IMR-90 (cell line): Measurements from ENCODE around the gene KCNH4. TPM values are rescaled to one million over a fixed set of nuclear protein-coding genes. Genes with fewer than 3 reads are reported as not detected.

Experiments used
- ATAC-seq: fragments of 200-7000 bp; cut with Tn5 transposase; 2 replicates; pipeline ENCODE4 v1.9.1; 2020; ENCODE audit warnings: low read depth, mild to moderate bottlenecking, moderate library complexity
- BruUV-seq: library from RNA; stranded (reverse); fragments of 400-500 nt; replicated peaks from 2 replicates; lab custom pipeline; 2021; lab: Mats Ljungman, UMichigan
- CTCF ChIA-PET: fragments of 300-600 bp; formaldehyde crosslinking; extraction: SDS; loops from one replicate; lab custom pipeline; 2021; ENCODE audit warnings: antibody characterized with exemption; lab: Yijun Ruan, JAX
- POLR2A ChIA-PET: fragments of 300-600 bp; sonication (Branson Sonifier 250); formaldehyde crosslinking; loops from one replicate; lab custom pipeline; 2022; ENCODE audit warnings: antibody characterized with exemption; ENCODE audit not compliant: unreplicated experiment; lab: Charles Lee
- DNase-seq: peaks from one replicate; pipeline ENCODE4 v3.0.0; 2013
- H2AFZ ChIP-seq: replicated peaks from 2 replicates; pipeline ENCODE3; 2013; ENCODE audit warnings: low read length, mild to moderate bottlenecking; ENCODE audit not compliant: poor library complexity
- H2AK5ac ChIP-seq: 2 replicates; pipeline ENCODE4 v1.6.1; 2013; ENCODE audit warnings: low read depth, low read length, inconsistent platforms
- H2AK9ac ChIP-seq: replicated peaks from 2 replicates; pipeline ENCODE3; 2013; ENCODE audit warnings: mild to moderate bottlenecking, low read depth, low read length, moderate library complexity; ENCODE audit not compliant: poor library complexity
- H2BK120ac ChIP-seq: 2 replicates; pipeline ENCODE4 v1.6.1; 2013; ENCODE audit warnings: low read depth, low read length, inconsistent platforms
- H2BK15ac ChIP-seq: 3 replicates; pipeline ENCODE4 v1.6.1; 2013; ENCODE audit warnings: low read depth, low read length, inconsistent platforms
- H2BK20ac ChIP-seq: 2 replicates; pipeline ENCODE4 v1.6.1; 2013; ENCODE audit warnings: low read depth, mild to moderate bottlenecking, inconsistent platforms, low read length, moderate library complexity
- H2BK5ac ChIP-seq: 2 replicates; pipeline ENCODE4 v1.6.1; 2013; ENCODE audit warnings: mild to moderate bottlenecking, low read depth, low read length, inconsistent platforms; ENCODE audit not compliant: poor library complexity, severe bottlenecking
- H3K14ac ChIP-seq: replicated peaks from 2 replicates; pipeline ENCODE4 v1.6.1; 2013; ENCODE audit warnings: low read depth, low read length, inconsistent platforms
- H3K18ac ChIP-seq: 2 replicates; pipeline ENCODE4 v1.6.1; 2013; ENCODE audit warnings: low read depth, low read length, control low read depth
- H3K23ac ChIP-seq: 2 replicates; pipeline ENCODE4 v1.6.1; 2013; ENCODE audit warnings: low read depth, low read length, inconsistent platforms
- H3K27ac ChIP-seq: 2 replicates; pipeline ENCODE4 v1.5.1; 2013; ENCODE audit warnings: mild to moderate bottlenecking, control low read depth, low read length; ENCODE audit not compliant: insufficient read depth
- H3K27me3 ChIP-seq: 2 replicates; pipeline ENCODE4 v1.6.1; 2013; ENCODE audit warnings: low read length; ENCODE audit not compliant: control insufficient read depth, insufficient read depth
- H3K36me3 ChIP-seq: 2 replicates; pipeline ENCODE4 v1.6.1; 2013; ENCODE audit warnings: low read length, mixed read lengths; ENCODE audit not compliant: control insufficient read depth, insufficient read depth
- H3K4ac ChIP-seq: 2 replicates; pipeline ENCODE4 v1.6.1; 2013; ENCODE audit warnings: low read depth, low read length, inconsistent platforms
- H3K4me1 ChIP-seq: 2 replicates; pipeline ENCODE4 v1.6.1; 2013; ENCODE audit warnings: low read length, mixed read lengths; ENCODE audit not compliant: control insufficient read depth, insufficient read depth
- H3K4me2 ChIP-seq: 2 replicates; pipeline ENCODE4 v1.6.1; 2013; ENCODE audit warnings: low read depth, mild to moderate bottlenecking, control low read depth, low read length, moderate library complexity
- H3K4me3 ChIP-seq: 2 replicates; pipeline ENCODE4 v1.5.1; 2013; ENCODE audit warnings: low read depth, mild to moderate bottlenecking, control low read depth, low read length, moderate library complexity; ENCODE audit not compliant: insufficient read depth
- H3K56ac ChIP-seq: 2 replicates; pipeline ENCODE4 v1.6.1; 2013; ENCODE audit warnings: low read length, inconsistent platforms; ENCODE audit not compliant: insufficient read depth; ENCODE audit errors: extremely low read depth
- H3K79me1 ChIP-seq, 2 experiments: 2 replicates each; pipeline ENCODE4 v1.6.1; 2013; ENCODE audit warnings: low read length in 2 of 2, inconsistent platforms in 1 of 2, low read depth in 1 of 2
- H3K9ac ChIP-seq: 2 replicates; pipeline ENCODE4 v1.6.1; 2013; ENCODE audit warnings: low read depth, low read length, control low read depth
- H3K9me1 ChIP-seq: 2 replicates; pipeline ENCODE4 v1.6.1; 2013; ENCODE audit warnings: low read length, inconsistent platforms; ENCODE audit not compliant: insufficient read depth
- H3K9me3 ChIP-seq: 2 replicates; pipeline ENCODE4 v1.6.1; 2013; ENCODE audit warnings: low read length; ENCODE audit not compliant: control insufficient read depth, insufficient read depth
- H4K20me1 ChIP-seq: 2 replicates; pipeline ENCODE4 v1.6.1; 2013; ENCODE audit warnings: low read length, inconsistent platforms; ENCODE audit not compliant: insufficient read depth
- H4K5ac ChIP-seq: 2 replicates; pipeline ENCODE4 v1.6.1; 2013; ENCODE audit warnings: mild to moderate bottlenecking, low read depth, low read length, control low read depth
- H4K8ac ChIP-seq, 2 experiments: 2 replicates each; pipeline ENCODE4 v1.6.1; 2013; ENCODE audit warnings: low read depth in 2 of 2, low read length in 2 of 2, control low read depth in 1 of 2, inconsistent platforms in 1 of 2
- H4K91ac ChIP-seq: 2 replicates; pipeline ENCODE4 v1.6.1; 2013; ENCODE audit warnings: low read depth, low read length, inconsistent platforms; ENCODE audit not compliant: insufficient read depth
- CEBPB ChIP-seq: IDR thresholded peaks from 2 replicates; pipeline ENCODE4 v1.6.1; 2012; ENCODE audit warnings: low read depth, low read length, improper control_type of control experiment
- FOS ChIP-seq: fragments of 150-350 bp; IDR thresholded peaks from 2 replicates; pipeline ENCODE4 v1.6.1; 2016; ENCODE audit warnings: low read depth, low read length
- MAFK ChIP-seq: IDR thresholded peaks from 2 replicates; pipeline ENCODE4 v1.6.1; 2012; ENCODE audit warnings: low read depth, low read length, improper control_type of control experiment
- MAZ ChIP-seq: IDR thresholded peaks from 2 replicates; pipeline ENCODE4 v1.6.1; 2012; ENCODE audit warnings: low read depth, mild to moderate bottlenecking, low read length, improper control_type of control experiment, moderate library complexity, borderline replicate concordance
- MXI1 ChIP-seq: IDR thresholded peaks from 2 replicates; pipeline ENCODE4 v1.6.1; 2012; ENCODE audit warnings: low read depth, mild to moderate bottlenecking, low read length, moderate library complexity, borderline replicate concordance
- WGBS, 2 experiments: methylation state at CpG; one replicate each; pipeline versions ENCODE4 v1.1.5 to v1.1.7; 2013; ENCODE audit warnings: missing lambda C conversion rate in 2 of 2; ENCODE audit not compliant: insufficient read length in 1 of 2; ENCODE audit errors: extremely low coverage in 2 of 2; 5-methylcytosine and 5-hydroxymethylcytosine counted together
- dilution Hi-C: fragments of 300-500 bp; cut with HindIII; formaldehyde crosslinking; loops from one replicate; pipeline ENCODE4 v1.14.3; 2018; ENCODE audit warnings: low sequenced_read_pairs; ENCODE audit not compliant: unreplicated experiment
- in situ Hi-C: fragments of 300-500 bp; cut with MboI; formaldehyde crosslinking; loops from 3 replicates; pipeline ENCODE4 v1.14.3; 2019; ENCODE audit warnings: low sequenced_read_pairs, inconsistent platforms, mixed read lengths
- intact Hi-C: fragments of 100-400 bp; cut with micrococcal nuclease; formaldehyde crosslinking; loops from 2 replicates; pipeline ENCODE4 v1.10.0; 2022
- polyA plus RNA-seq, 3 experiments: library from polyadenylated mRNA; depleted of rRNA; stranded (reverse); fragments of >200 nt; gene quantifications; 2 replicates each; pipeline ENCODE4 v1.2.3, GENCODE V29; 2012; ENCODE audit warnings: low replicate concordance in 1 of 3
- total RNA-seq: library from RNA; depleted of rRNA; stranded (reverse); fragments of >200 nt; gene quantifications from 2 replicates; pipeline ENCODE4 v1.2.3, GENCODE V29; 2012
- TF ChIP-seq, protein P1 (sequence below): fragments of 150-350 bp; IDR thresholded peaks from 2 replicates; pipeline ENCODE4 v1.6.1; 2017; ENCODE audit warnings: mild to moderate bottlenecking, antibody characterized with exemption, low read length, low read depth
- TF ChIP-seq, protein P2 (sequence below): conservative IDR thresholded peaks from 2 replicates; pipeline ENCODE4 v1.5.1; 2012; ENCODE audit warnings: mild to moderate bottlenecking, low read depth, low read length, improper control_type of control experiment

KCNH4 gene
- total and polyA plus RNA-seq, 2 of the 4 experiments (the other 2 are of a cell fraction) = 0.03 TPM; not detected in 1

DNA sequence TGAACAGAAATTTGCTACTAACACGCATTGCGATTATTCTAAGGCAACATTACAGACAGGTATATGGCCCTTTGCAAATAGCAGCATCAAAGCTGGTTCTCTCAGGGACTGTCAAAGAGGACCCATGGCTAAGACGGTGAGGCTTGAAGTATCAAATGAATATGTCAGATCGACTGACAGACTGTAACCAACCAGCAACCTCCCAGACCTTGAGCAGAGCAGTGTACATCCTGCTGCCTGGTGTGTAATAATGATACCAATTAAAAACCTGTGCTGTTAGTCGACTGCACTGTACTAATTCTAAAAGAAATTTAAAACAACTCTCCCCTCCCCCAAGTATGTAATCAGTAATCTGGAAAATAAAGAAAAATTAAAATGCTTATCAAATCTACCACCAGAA is 49.3 kb upstream of the KCNH4 start:
- TF ChIP-seq MAFK (no peak), MXI1 (no peak), CEBPB (no peak), FOS (no peak), MAZ (no peak)
- TF ChIP-seq, protein P1, sequence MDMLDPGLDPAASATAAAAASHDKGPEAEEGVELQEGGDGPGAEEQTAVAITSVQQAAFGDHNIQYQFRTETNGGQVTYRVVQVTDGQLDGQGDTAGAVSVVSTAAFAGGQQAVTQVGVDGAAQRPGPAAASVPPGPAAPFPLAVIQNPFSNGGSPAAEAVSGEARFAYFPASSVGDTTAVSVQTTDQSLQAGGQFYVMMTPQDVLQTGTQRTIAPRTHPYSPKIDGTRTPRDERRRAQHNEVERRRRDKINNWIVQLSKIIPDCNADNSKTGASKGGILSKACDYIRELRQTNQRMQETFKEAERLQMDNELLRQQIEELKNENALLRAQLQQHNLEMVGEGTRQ = no peak
- TF ChIP-seq, protein P2, sequence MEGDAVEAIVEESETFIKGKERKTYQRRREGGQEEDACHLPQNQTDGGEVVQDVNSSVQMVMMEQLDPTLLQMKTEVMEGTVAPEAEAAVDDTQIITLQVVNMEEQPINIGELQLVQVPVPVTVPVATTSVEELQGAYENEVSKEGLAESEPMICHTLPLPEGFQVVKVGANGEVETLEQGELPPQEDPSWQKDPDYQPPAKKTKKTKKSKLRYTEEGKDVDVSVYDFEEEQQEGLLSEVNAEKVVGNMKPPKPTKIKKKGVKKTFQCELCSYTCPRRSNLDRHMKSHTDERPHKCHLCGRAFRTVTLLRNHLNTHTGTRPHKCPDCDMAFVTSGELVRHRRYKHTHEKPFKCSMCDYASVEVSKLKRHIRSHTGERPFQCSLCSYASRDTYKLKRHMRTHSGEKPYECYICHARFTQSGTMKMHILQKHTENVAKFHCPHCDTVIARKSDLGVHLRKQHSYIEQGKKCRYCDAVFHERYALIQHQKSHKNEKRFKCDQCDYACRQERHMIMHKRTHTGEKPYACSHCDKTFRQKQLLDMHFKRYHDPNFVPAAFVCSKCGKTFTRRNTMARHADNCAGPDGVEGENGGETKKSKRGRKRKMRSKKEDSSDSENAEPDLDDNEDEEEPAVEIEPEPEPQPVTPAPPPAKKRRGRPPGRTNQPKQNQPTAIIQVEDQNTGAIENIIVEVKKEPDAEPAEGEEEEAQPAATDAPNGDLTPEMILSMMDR = no peak
- no TSS peak for BruUV-seq
- WGBS, 2 experiments = no CpG with 5 or more reads among the region's 5 CpGs
- intact Hi-C loops (no loop called here), in situ Hi-C loops (no loop called here), dilution Hi-C loops (no loop called here)
- Histone ChIP-seq H3K4me3 (no peak overlapping the region), H3K9ac (no peak overlapping the region), H4K91ac (no peak overlapping the region), H4K5ac (no peak overlapping the region), H3K23ac (no peak overlapping the region), H2AFZ (no peak overlapping the region), H2BK5ac (no peak overlapping the region), H2BK15ac (no peak overlapping the region), H4K8ac (no peak overlapping the region), H2BK120ac (no peak overlapping the region), H3K36me3 (peaks cover 3% of the 10 kb centered on the region), H3K4ac (no peak overlapping the region), H3K14ac (no peak overlapping the region), H2BK20ac (no peak overlapping the region), H3K56ac (no peak overlapping the region), H3K9me1 (peaks cover 3% of the 10 kb centered on the region), H4K20me1 (peaks cover 16% of the 10 kb centered on the region; the same call in 1 of the 2 replicates), H3K27me3 (no peaks in the 10 kb centered on the region), H3K9me3 (no peaks in the 10 kb centered on the region), H2AK5ac (no peak overlapping the region), H2AK9ac (no peak overlapping the region), H3K4me1 (peaks cover 4% of the 10 kb centered on the region), H3K27ac (no peak overlapping the region), H3K18ac (no peak overlapping the region), H3K79me1 (peaks cover 27 to 72% of the 10 kb centered on the region in 2 experiments), H3K4me2 (no peak overlapping the region)
- ChIA-PET CTCF (no interaction called here), POLR2A (interaction anchor here (0.7 kb wide), 1 partner anchor 49 kb away, joined by 5 read pairs; no protein-coding TSS in a partner anchor)
- DNase-seq = no peak
- no peak for ATAC-seq
